Gastroesophageal sphincter (tissue), 4 donors: ENCODE data around the gene ZFYVE28. TPM values are rescaled to one million over a fixed set of nuclear protein-coding genes. Genes with fewer than 3 reads are reported as not detected.

Source experiments
- ATAC-seq: fragments of 150-250 bp; one replicate; pipeline ENCODE4 v1.9.1; 2016; ENCODE audit warnings: mild to moderate bottlenecking, moderate library complexity
- H3K27ac ChIP-seq, 4 donors: fragments of 200-600 bp; sonication (generic) in 3 of 4; 1 replicate in 3 of 4; 2 replicates in 1 of 4; pipeline ENCODE4 v1.5.1; 2016 to 2019
- H3K27me3 ChIP-seq: fragments of 200-600 bp; sonication (generic); one replicate; pipeline ENCODE4 v1.5.1; 2019
- H3K36me3 ChIP-seq, 2 donors: fragments of 200-600 bp; sonication (generic); one replicate each; pipeline ENCODE4 v1.5.1; 2019; ENCODE audit warnings: control low read depth in 1 of 2
- H3K4me1 ChIP-seq, 3 donors: fragments of 200-600 bp; sonication (generic); 1 replicate in 2 of 3; 2 replicates in 1 of 3; pipeline ENCODE4 v1.5.1; 2016 to 2019; ENCODE audit warnings: control low read depth in 2 of 3
- H3K4me3 ChIP-seq, 2 donors: fragments of 200-600 bp; sonication (generic); one replicate each; pipeline ENCODE4 v1.5.1; 2019; ENCODE audit warnings: mild to moderate bottlenecking in 1 of 2, moderate library complexity in 1 of 2
- H3K9me3 ChIP-seq, 3 donors: fragments of 200-600 bp; sonication (generic); one replicate each; pipeline ENCODE4 v1.5.1; 2017 to 2019; ENCODE audit warnings: control low read depth in 2 of 3
- EP300 ChIP-seq: sonication (generic); formaldehyde crosslinking; IDR thresholded peaks from one replicate; pipeline ENCODE4 v1.6.1; 2017; ENCODE audit warnings: antibody characterized with exemption, mild to moderate bottlenecking
- POLR2A ChIP-seq, 2 donors: fragments of 450-650 bp; IDR thresholded peaks; one replicate each; pipeline ENCODE4 v1.6.1; 2017; ENCODE audit warnings: antibody characterized with exemption in 2 of 2, mild to moderate bottlenecking in 2 of 2, moderate library complexity in 1 of 2
- POLR2AphosphoS5 ChIP-seq: sonication (generic); formaldehyde crosslinking; IDR thresholded peaks from one replicate; pipeline ENCODE4 v1.6.1; 2017; ENCODE audit warnings: antibody characterized with exemption
- WGBS, 2 donors: methylation state at CpG; one replicate each; pipeline ENCODE4 v1.1.5; 2018; ENCODE audit warnings: low coverage in 1 of 2; 5-methylcytosine and 5-hydroxymethylcytosine counted together
- total RNA-seq, 4 donors: library from RNA; depleted of rRNA; stranded (reverse); fragments of >200 nt; gene quantifications; one replicate each; pipeline ENCODE4 v1.1.0, GENCODE V29; 2016
- TF ChIP-seq, protein P1 (sequence below), 4 experiments: fragments of 200-600 bp in 2 of 4; fragments of 450-650 bp in 2 of 4; sonication (generic) in 1 of 4; IDR thresholded peaks; one replicate each; pipeline ENCODE4 v1.5.1; 2017 to 2019; ENCODE audit warnings: antibody characterized with exemption in 4 of 4, mild to moderate bottlenecking in 2 of 4, moderate library complexity in 2 of 4

Gene ZFYVE28
- total RNA-seq, 4 donors from 2014 or later = 4.4 to 12.0 (median 8.2) TPM

DNA sequence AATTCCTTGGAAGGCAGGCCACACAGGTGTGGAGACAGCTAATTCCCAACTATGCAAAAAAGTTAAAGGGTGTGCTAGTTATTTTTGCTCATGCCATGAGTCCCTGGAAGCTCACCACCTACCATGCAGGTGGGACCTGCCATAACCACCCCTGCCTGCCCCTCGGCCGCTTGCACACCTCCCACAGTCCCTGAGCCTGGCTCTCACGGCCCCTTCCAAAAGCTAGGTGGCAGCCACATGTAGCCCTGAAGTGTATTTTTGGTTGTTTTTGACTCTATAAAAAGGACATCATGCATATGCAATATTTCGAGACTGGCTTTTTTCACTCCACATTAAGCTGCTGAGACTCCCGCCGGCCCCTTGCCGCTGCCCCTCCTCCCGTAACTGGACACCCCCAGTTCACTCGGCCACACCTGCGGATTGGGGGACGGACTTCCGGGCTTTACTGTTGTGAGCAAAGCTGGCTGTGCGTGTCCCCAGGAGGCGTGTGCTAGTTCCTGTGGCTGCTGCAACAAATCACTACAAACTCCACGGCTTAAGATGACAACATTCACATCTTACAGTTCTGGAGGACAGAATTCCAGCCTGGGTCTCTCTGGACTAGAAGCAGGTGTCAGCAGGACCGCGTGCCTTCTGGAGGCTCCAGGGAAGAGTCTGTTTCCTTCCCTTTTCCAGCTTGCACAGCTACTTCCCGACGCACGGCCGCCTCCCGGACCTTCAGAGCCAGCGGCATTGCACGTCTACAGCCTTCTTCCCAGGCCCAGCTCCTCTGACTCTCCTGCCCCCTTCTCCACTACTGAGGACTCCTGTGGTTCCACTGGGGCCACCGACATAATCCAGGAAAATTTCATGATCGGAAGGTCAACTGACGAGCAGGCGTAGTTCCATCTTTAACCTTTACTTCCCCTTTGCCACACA is 24.8 kb downstream of the ZFYVE28 start:
- Histone ChIP-seq H3K4me3 (no peak overlapping the region), H3K36me3 (no peaks in the 10 kb centered on the region), H3K27me3 (peaks cover 4% of the 10 kb centered on the region), H3K4me1 (peaks cover 0 to 3% (median 0%) of the 10 kb centered on the region in 3 donors), H3K27ac (no peak overlapping the region), H3K9me3 (no peaks in the 10 kb centered on the region)
- TF ChIP-seq POLR2A (IDR thresholded peaks at IDR 0.05) = no peak
- TF ChIP-seq POLR2AphosphoS5 = no peak
- TF ChIP-seq EP300 = no peak
- TF ChIP-seq, protein P1, sequence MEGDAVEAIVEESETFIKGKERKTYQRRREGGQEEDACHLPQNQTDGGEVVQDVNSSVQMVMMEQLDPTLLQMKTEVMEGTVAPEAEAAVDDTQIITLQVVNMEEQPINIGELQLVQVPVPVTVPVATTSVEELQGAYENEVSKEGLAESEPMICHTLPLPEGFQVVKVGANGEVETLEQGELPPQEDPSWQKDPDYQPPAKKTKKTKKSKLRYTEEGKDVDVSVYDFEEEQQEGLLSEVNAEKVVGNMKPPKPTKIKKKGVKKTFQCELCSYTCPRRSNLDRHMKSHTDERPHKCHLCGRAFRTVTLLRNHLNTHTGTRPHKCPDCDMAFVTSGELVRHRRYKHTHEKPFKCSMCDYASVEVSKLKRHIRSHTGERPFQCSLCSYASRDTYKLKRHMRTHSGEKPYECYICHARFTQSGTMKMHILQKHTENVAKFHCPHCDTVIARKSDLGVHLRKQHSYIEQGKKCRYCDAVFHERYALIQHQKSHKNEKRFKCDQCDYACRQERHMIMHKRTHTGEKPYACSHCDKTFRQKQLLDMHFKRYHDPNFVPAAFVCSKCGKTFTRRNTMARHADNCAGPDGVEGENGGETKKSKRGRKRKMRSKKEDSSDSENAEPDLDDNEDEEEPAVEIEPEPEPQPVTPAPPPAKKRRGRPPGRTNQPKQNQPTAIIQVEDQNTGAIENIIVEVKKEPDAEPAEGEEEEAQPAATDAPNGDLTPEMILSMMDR (IDR thresholded peaks at IDR 0.05) = no peak
- ATAC-seq = no peak
- WGBS, 2 donors = 27 to 63% methylated on average over 11 to 21 of the region's 28 CpGs

DNA sequence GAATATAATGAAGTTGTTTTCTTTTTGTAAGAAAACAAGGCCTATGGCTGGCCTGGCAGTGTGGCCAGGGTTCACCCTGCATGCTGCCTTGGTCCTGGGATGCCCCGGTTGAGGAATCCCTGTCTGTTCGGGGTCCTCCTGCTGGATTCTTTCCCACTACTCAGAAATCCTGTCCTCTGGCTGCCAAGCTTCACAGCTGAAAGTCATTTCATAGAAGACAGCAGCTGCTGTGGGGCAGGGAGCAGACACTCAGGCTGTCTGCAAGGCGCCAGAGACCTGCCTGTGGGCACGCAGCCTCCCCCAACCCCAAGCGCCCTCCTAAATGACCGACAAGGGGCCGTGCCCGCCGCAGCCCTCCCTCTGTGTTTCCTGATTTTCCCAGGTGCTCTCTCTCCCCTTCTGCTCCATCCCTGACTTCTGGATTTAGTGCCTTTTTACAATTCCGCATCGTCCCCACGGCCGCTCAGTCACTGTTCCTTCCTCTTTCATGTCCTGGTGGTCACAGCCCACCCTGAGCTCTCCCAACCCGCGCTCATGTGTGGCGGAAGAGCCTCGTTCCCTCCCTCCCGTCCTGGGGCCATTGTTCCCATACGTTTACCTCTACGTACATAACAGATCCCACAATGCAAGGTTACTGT is 27.5 kb downstream of the ZFYVE28 start:
- no peak for ATAC-seq
- 52 to 78% methylated on average over 2 to 13 of the region's 20 CpGs for WGBS, 2 donors
- Histone ChIP-seq H3K27ac (no peak overlapping the region), H3K36me3 (no peaks in the 10 kb centered on the region), H3K4me3 (no peak overlapping the region), H3K4me1 (peaks cover 0 to 3% (median 0%) of the 10 kb centered on the region in 3 donors), H3K27me3 (peaks cover 4% of the 10 kb centered on the region), H3K9me3 (no peaks in the 10 kb centered on the region)
- TF ChIP-seq POLR2AphosphoS5 = no peak
- no peak for TF ChIP-seq POLR2A (IDR thresholded peaks at IDR 0.05)
- TF ChIP-seq EP300 = no peak
- TF ChIP-seq, protein P1 (IDR thresholded peaks at IDR 0.05) = no peak

DNA sequence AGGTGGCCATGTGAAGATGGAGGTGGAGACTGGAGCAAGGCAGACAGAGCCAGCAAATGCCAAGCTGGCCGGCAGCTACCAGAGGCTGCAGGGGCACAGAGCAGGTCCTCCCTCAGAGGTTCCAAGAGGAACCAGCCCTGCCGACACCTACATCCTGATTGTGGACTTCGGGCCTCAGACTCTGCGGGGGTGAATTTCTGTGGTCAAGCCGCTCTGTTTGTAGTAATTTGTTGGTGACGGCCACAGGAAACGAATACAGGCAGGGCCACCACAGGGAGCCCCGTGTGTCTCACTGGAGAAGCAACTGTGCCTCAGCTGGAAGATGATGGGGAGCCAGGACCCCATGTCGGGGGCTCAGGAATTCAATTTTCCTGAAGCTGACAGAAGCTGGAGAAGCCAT is 28.3 kb downstream of the ZFYVE28 start:
- Histone ChIP-seq H3K27ac (no peak overlapping the region), H3K36me3 (no peaks in the 10 kb centered on the region), H3K9me3 (no peaks in the 10 kb centered on the region), H3K27me3 (peaks cover 4% of the 10 kb centered on the region), H3K4me3 (no peak overlapping the region), H3K4me1 (peaks cover 0 to 3% (median 0%) of the 10 kb centered on the region in 3 donors)
- TF ChIP-seq EP300 (no peak), POLR2A (IDR thresholded peaks at IDR 0.05) (no peak), POLR2AphosphoS5 (no peak)
- TF ChIP-seq, protein P1 (IDR thresholded peaks at IDR 0.05) = no peak
- WGBS, 2 donors = 40 to 75% methylated on average over 2 to 5 of the region's 9 CpGs
- no peak for ATAC-seq

DNA sequence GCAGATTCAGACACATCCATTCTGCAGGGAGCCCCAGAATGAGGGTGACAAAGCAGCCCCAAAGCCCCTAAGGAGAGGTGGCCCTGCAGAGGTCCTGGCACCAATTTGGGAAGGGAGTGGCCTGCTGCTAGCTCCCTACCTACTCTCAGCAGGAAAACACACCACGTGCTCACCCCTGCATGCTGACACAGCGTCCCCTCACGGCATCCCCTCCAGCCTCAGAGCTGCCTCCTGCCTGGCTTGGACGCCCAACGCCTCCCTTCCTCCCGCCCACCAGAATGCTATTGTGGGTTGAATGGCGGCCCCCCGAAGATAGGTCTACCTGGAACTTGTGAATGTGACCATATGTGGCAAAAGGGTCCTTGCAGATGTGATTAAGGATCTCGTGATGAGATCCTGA is 28.8 kb downstream of the ZFYVE28 start:
- TF ChIP-seq, protein P1 (IDR thresholded peaks at IDR 0.05) = no peak
- TF ChIP-seq POLR2AphosphoS5 = no peak
- no peak for TF ChIP-seq EP300
- TF ChIP-seq POLR2A (IDR thresholded peaks at IDR 0.05) = no peak
- ATAC-seq = no peak

More for the DNA sequence above, 28.8 kb downstream of the ZFYVE28 start:
- no peak overlapping the region for H3K27ac ChIP-seq
- H3K4me3 ChIP-seq = no peak overlapping the region
- 86 to 88% methylated on average over 1 to 8 of the region's 9 CpGs for WGBS, 2 donors
- peaks cover 4% of the 10 kb centered on the region for H3K27me3 ChIP-seq
- H3K36me3 ChIP-seq = no peaks in the 10 kb centered on the region
- H3K4me1 ChIP-seq = peaks cover 0 to 3% (median 0%) of the 10 kb centered on the region in 3 donors
- no peaks in the 10 kb centered on the region for H3K9me3 ChIP-seq
